ENCODE results near the gene MAP3K14.

Gene MAP3K14

GRCh38 chr17:45283711-45284110, 33.1 kb downstream of the MAP3K14 start:
- no peak for DNase-seq (ENCODE audit: low read depth, low spot score)

GRCh38 chr17:45282683-45283644, 33.9 kb downstream of the MAP3K14 start:
- DNase-seq (ENCODE audit: low read depth, low spot score): peak; percentile 88

- DNase-seq (ENCODE audit: low read depth, low spot score): no peak
These were observed 36.9 kb downstream of the MAP3K14 start for GRCh38 chr17:45279898-45280297.

GRCh38 chr17:45277992-45278391, 38.8 kb downstream of the MAP3K14 start:
- DNase-seq (ENCODE audit: low read depth, low spot score): no peak

GRCh38 chr17:45277216-45277849, 39.5 kb downstream of the MAP3K14 start:
- peak; percentile 93 for DNase-seq (ENCODE audit: low read depth, low spot score)

GRCh38 chr17:45276031-45276430, 40.8 kb downstream of the MAP3K14 start:
- no peak for DNase-seq (ENCODE audit: low read depth, low spot score)

- DNase-seq (ENCODE audit: low read depth, low spot score): no peak
These were observed 42.8 kb downstream of the MAP3K14 start for GRCh38 chr17:45274033-45274432.

GRCh38 chr17:45273551-45273957, 43.3 kb downstream of the MAP3K14 start:
- DNase-seq (ENCODE audit: low read depth, low spot score): no peak

GRCh38 chr17:45271603-45272002, 45.2 kb downstream of the MAP3K14 start:
- no peak for DNase-seq (ENCODE audit: low read depth, low spot score)

- DNase-seq (ENCODE audit: low read depth, low spot score): no peak
These were observed 45.9 kb downstream of the MAP3K14 start for GRCh38 chr17:45270828-45271418.

- no peak for DNase-seq (ENCODE audit: low read depth, low spot score)
These were observed 46.9 kb downstream of the MAP3K14 start for GRCh38 chr17:45269912-45270311.

- no peak for DNase-seq (ENCODE audit: low read depth, low spot score)
These were observed 49.3 kb downstream of the MAP3K14 start for GRCh38 chr17:45267436-45268055.

GRCh38 chr17:45266372-45266926, 50.4 kb downstream of the MAP3K14 start:
- no peak for DNase-seq (ENCODE audit: low read depth, low spot score)

GRCh38 chr17:45265821-45266220, 51.0 kb downstream of the MAP3K14 start:
- no peak for DNase-seq (ENCODE audit: low read depth, low spot score)

GRCh38 chr17:45264988-45265387, 51.8 kb downstream of the MAP3K14 start:
- no peak for DNase-seq (ENCODE audit: low read depth, low spot score)

GRCh38 chr17:45264430-45264829, 52.4 kb downstream of the MAP3K14 start:
- DNase-seq (ENCODE audit: low read depth, low spot score): no peak

- DNase-seq (ENCODE audit: low read depth, low spot score): no peak
These were observed 53.4 kb downstream of the MAP3K14 start for GRCh38 chr17:45263477-45263860.

GRCh38 chr17:45262516-45263476, 54.0 kb downstream of the MAP3K14 start:
- no peak for DNase-seq (ENCODE audit: low read depth, low spot score)

- no peak for DNase-seq (ENCODE audit: low read depth, low spot score)
These were observed 55.0 kb downstream of the MAP3K14 start, which contains the start of gene SPATA32 for GRCh38 chr17:45261577-45262515. TSS of gene SPATA32 (minus strand) at chr17:45262094. CDS start at chr17:45262016, 78 bp downstream.

All from smooth muscle cell of the brain vasculature (primary cell).